ENCODE results near the gene SERINC3.

SERINC3 gene

GRCh38 chr20:44485078-44485829, 36.6 kb downstream of the SERINC3 start:
- H3K4me3 ChIP-seq (ENCODE audit: insufficient read length, low read depth): no peak overlapping the region
- no peaks in the 10 kb centered on the region for H3K9me3 ChIP-seq (ENCODE audit: insufficient read depth, low read length)
- no peaks in the 10 kb centered on the region for H3K4me1 ChIP-seq (ENCODE audit: insufficient read depth, insufficient read length)
- peaks cover 87% of the 10 kb centered on the region for H3K36me3 ChIP-seq (ENCODE audit: insufficient read depth, insufficient read length, low read length)
- no peak for DNase-seq (ENCODE audit: low read depth, low spot score)
- TF ChIP-seq SUZ12 (IDR thresholded peaks at IDR 0.05; ENCODE audit: extremely low read depth, insufficient read depth, insufficient read length) (no peak), ZNF274 (IDR thresholded peaks at IDR 0.05; ENCODE audit: low read depth, low read length) (no peak), YY1 (IDR thresholded peaks at IDR 0.05; ENCODE audit: insufficient read depth, insufficient read length) (no peak)
- no peak overlapping the region for H3K9ac ChIP-seq (ENCODE audit: insufficient read length, low read depth)
- no peaks in the 10 kb centered on the region for H3K27me3 ChIP-seq (ENCODE audit: insufficient read depth, insufficient read length)

- no peaks in the 10 kb centered on the region for H3K4me1 ChIP-seq (ENCODE audit: insufficient read depth, insufficient read length)
- no peak overlapping the region for H3K9ac ChIP-seq (ENCODE audit: insufficient read length, low read depth)
- no peak for TF ChIP-seq YY1 (IDR thresholded peaks at IDR 0.05; ENCODE audit: insufficient read depth, insufficient read length)
- no peak for TF ChIP-seq ZNF274 (IDR thresholded peaks at IDR 0.05; ENCODE audit: low read depth, low read length)
- no peak for TF ChIP-seq SUZ12 (IDR thresholded peaks at IDR 0.05; ENCODE audit: extremely low read depth, insufficient read depth, insufficient read length)
- H3K4me3 ChIP-seq (ENCODE audit: insufficient read length, low read depth): no peak overlapping the region
- no peaks in the 10 kb centered on the region for H3K9me3 ChIP-seq (ENCODE audit: insufficient read depth, low read length)
- no peak for DNase-seq (ENCODE audit: low read depth, low spot score)
- H3K27me3 ChIP-seq (ENCODE audit: insufficient read depth, insufficient read length): no peaks in the 10 kb centered on the region
- peaks cover 73% of the 10 kb centered on the region for H3K36me3 ChIP-seq (ENCODE audit: insufficient read depth, insufficient read length, low read length)
These were observed 38.8 kb downstream of the SERINC3 start for GRCh38 chr20:44483112-44483511.

DNA sequence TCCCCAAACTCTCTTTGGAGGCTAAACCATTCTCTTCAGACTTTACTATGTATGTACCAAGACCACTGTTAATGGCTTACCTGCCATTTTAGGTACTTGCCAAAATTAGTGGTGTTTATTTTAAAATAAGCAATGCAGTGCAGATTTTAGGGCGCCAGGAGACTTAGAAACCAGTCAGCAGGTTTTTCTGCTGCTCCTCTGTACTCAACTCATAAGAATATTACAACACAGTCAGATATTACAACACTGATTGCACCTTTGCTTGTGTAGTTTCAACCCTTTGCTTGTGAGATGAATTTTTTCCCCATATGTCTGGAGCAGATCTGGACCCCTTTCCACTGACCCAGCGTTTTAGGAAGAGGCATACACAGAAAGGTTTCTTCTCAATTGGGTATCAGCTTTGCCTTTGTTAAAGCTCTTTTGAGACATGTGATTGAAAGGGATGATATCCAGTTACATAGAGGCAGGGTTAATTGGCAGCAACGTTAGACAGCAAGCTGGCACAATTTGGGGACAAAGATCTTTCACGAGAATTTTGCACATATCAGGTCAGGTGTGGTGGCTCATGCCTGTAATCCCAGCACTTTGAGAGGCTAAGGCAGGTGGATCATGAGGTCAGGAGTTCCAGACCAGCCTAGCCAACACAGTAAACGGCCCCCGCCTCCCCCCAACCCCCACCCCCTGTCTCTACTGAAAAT, 40.0 kb downstream of the SERINC3 start:
- Histone ChIP-seq H3K4me3 (ENCODE audit: insufficient read length, low read depth) (no peak overlapping the region), H3K9me3 (ENCODE audit: insufficient read depth, low read length) (no peaks in the 10 kb centered on the region), H3K36me3 (ENCODE audit: insufficient read depth, insufficient read length, low read length) (peaks cover 63% of the 10 kb centered on the region), H3K4me1 (ENCODE audit: insufficient read depth, insufficient read length) (no peaks in the 10 kb centered on the region), H3K27me3 (ENCODE audit: insufficient read depth, insufficient read length) (no peaks in the 10 kb centered on the region), H3K9ac (ENCODE audit: insufficient read length, low read depth) (no peak overlapping the region)
- TF ChIP-seq SUZ12 (IDR thresholded peaks at IDR 0.05; ENCODE audit: extremely low read depth, insufficient read depth, insufficient read length): no peak
- TF ChIP-seq ZNF274 (IDR thresholded peaks at IDR 0.05; ENCODE audit: low read depth, low read length): no peak
- TF ChIP-seq YY1 (IDR thresholded peaks at IDR 0.05; ENCODE audit: insufficient read depth, insufficient read length): no peak
- DNase-seq (ENCODE audit: low read depth, low spot score): no peak

- Histone ChIP-seq H3K36me3 (ENCODE audit: insufficient read depth, insufficient read length, low read length) (peaks cover 46% of the 10 kb centered on the region), H3K9me3 (ENCODE audit: insufficient read depth, low read length) (no peaks in the 10 kb centered on the region), H3K4me1 (ENCODE audit: insufficient read depth, insufficient read length) (peaks cover 2% of the 10 kb centered on the region), H3K4me3 (ENCODE audit: insufficient read length, low read depth) (no peak overlapping the region), H3K27me3 (ENCODE audit: insufficient read depth, insufficient read length) (peaks cover 2% of the 10 kb centered on the region), H3K9ac (ENCODE audit: insufficient read length, low read depth) (no peak overlapping the region)
- DNase-seq (ENCODE audit: low read depth, low spot score): no peak
- no peak for TF ChIP-seq YY1 (IDR thresholded peaks at IDR 0.05; ENCODE audit: insufficient read depth, insufficient read length)
- TF ChIP-seq ZNF274 (IDR thresholded peaks at IDR 0.05; ENCODE audit: low read depth, low read length): no peak
- no peak for TF ChIP-seq SUZ12 (IDR thresholded peaks at IDR 0.05; ENCODE audit: extremely low read depth, insufficient read depth, insufficient read length)
These were observed 41.8 kb downstream of the SERINC3 start for GRCh38 chr20:44480097-44480496.

- Histone ChIP-seq H3K4me1 (ENCODE audit: insufficient read depth, insufficient read length) (peaks cover 2% of the 10 kb centered on the region), H3K36me3 (ENCODE audit: insufficient read depth, insufficient read length, low read length) (peaks cover 44% of the 10 kb centered on the region), H3K9ac (ENCODE audit: insufficient read length, low read depth) (no peak overlapping the region), H3K4me3 (ENCODE audit: insufficient read length, low read depth) (no peak overlapping the region), H3K9me3 (ENCODE audit: insufficient read depth, low read length) (no peaks in the 10 kb centered on the region), H3K27me3 (ENCODE audit: insufficient read depth, insufficient read length) (peaks cover 2% of the 10 kb centered on the region)
- TF ChIP-seq ZNF274 (IDR thresholded peaks at IDR 0.05; ENCODE audit: low read depth, low read length) (no peak), YY1 (IDR thresholded peaks at IDR 0.05; ENCODE audit: insufficient read depth, insufficient read length) (no peak), SUZ12 (IDR thresholded peaks at IDR 0.05; ENCODE audit: extremely low read depth, insufficient read depth, insufficient read length) (no peak)
- DNase-seq (ENCODE audit: low read depth, low spot score): no peak
These were observed 42.2 kb downstream of the SERINC3 start for GRCh38 chr20:44479643-44480042.

GRCh38 chr20:44478206-44478605, 43.7 kb downstream of the SERINC3 start:
- no peak for DNase-seq (ENCODE audit: low read depth, low spot score)
- peaks cover 29% of the 10 kb centered on the region for H3K36me3 ChIP-seq (ENCODE audit: insufficient read depth, insufficient read length, low read length)
- H3K9me3 ChIP-seq (ENCODE audit: insufficient read depth, low read length): no peaks in the 10 kb centered on the region
- H3K4me1 ChIP-seq (ENCODE audit: insufficient read depth, insufficient read length): peaks cover 2% of the 10 kb centered on the region
- TF ChIP-seq SUZ12 (IDR thresholded peaks at IDR 0.05; ENCODE audit: extremely low read depth, insufficient read depth, insufficient read length) (no peak), ZNF274 (IDR thresholded peaks at IDR 0.05; ENCODE audit: low read depth, low read length) (no peak), YY1 (IDR thresholded peaks at IDR 0.05; ENCODE audit: insufficient read depth, insufficient read length) (no peak)
- H3K27me3 ChIP-seq (ENCODE audit: insufficient read depth, insufficient read length): peaks cover 2% of the 10 kb centered on the region
- no peak overlapping the region for H3K4me3 ChIP-seq (ENCODE audit: insufficient read length, low read depth)
- H3K9ac ChIP-seq (ENCODE audit: insufficient read length, low read depth): no peak overlapping the region

DNA sequence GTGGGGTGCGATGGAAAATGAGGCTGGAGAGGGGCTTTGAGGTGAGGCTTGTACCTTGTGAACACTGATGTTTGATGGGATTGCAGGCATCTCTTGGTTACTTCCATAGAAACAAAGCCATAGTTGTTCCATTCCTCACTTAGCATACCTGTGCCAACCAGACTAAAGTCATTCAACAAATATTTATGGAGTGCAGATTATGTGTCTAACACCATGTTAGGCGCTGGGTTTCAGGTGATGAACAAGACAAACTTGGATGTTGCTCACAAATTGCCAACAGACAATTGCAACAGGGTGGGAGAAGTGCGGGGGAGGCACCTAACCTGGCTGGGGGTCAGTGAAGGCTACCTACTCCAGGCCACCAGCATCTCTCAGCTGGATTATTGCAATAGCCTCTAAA, 44.7 kb downstream of the SERINC3 start:
- Histone ChIP-seq H3K27me3 (ENCODE audit: insufficient read depth, insufficient read length) (peaks cover 2% of the 10 kb centered on the region), H3K9ac (ENCODE audit: insufficient read length, low read depth) (no peak overlapping the region), H3K4me3 (ENCODE audit: insufficient read length, low read depth) (no peak overlapping the region), H3K36me3 (ENCODE audit: insufficient read depth, insufficient read length, low read length) (peaks cover 27% of the 10 kb centered on the region), H3K9me3 (ENCODE audit: insufficient read depth, low read length) (no peaks in the 10 kb centered on the region), H3K4me1 (ENCODE audit: insufficient read depth, insufficient read length) (peaks cover 2% of the 10 kb centered on the region)
- no peak for TF ChIP-seq SUZ12 (IDR thresholded peaks at IDR 0.05; ENCODE audit: extremely low read depth, insufficient read depth, insufficient read length)
- no peak for TF ChIP-seq ZNF274 (IDR thresholded peaks at IDR 0.05; ENCODE audit: low read depth, low read length)
- TF ChIP-seq YY1 (IDR thresholded peaks at IDR 0.05; ENCODE audit: insufficient read depth, insufficient read length): no peak
- no peak for DNase-seq (ENCODE audit: low read depth, low spot score)
